ENCODE measurements around the gene MED31. TPM values are rescaled to one million over a fixed set of nuclear protein-coding genes. Genes with fewer than 3 reads are reported as not detected.

The MED31 gene
- total RNA-seq, 1 experiment from 2014 or later: 10.6 TPM

- POLR2A ChIA-PET: interaction anchor here (0.5 kb wide), 1 partner anchor 616 kb away, joined by 4 read pairs; no protein-coding TSS in a partner anchor
- CTCF ChIA-PET: interaction anchor here (0.5 to 3.4 kb wide), 3 partner anchors 42 to 979 kb away, joined by 4 to 11 read pairs (median 9); partner anchors contain the start of genes ATP1B2 and SLC13A5
- H3K4me1 Mint-ChIP-seq: peaks cover 7% of the 10 kb centered on the region
- ATAC-seq (no peak), DNase-seq (ENCODE audit: low spot score) (no peak)
- no peak overlapping the region for H3K27ac Mint-ChIP-seq
- TF ChIP-seq PRDM15 (CRISPR knock-in tag; IDR thresholded peaks at IDR 0.05): no peak
- no peak for TF ChIP-seq USF2 (CRISPR knock-in tag; IDR thresholded peaks at IDR 0.05)
- no peak for TF ChIP-seq ATF2 (CRISPR knock-in tag; IDR thresholded peaks at IDR 0.05; ENCODE audit: borderline replicate concordance, low read depth)
- no peak for TF ChIP-seq ZNF281 (CRISPR knock-in tag; IDR thresholded peaks at IDR 0.05)
- TF ChIP-seq FOXJ3 (CRISPR knock-in tag; IDR thresholded peaks at IDR 0.05; ENCODE audit: borderline replicate concordance): no peak
- no peak for TF ChIP-seq ELF4 (CRISPR knock-in tag; IDR thresholded peaks at IDR 0.05; ENCODE audit: low read depth)
- no peak for TF ChIP-seq CDX4 (CRISPR knock-in tag; IDR thresholded peaks at IDR 0.05; ENCODE audit: borderline replicate concordance)
- no peak for TF ChIP-seq GTF2I (CRISPR knock-in tag; conservative IDR thresholded peaks at IDR 0.05)
- no peak for TF ChIP-seq NFYB (CRISPR knock-in tag; conservative IDR thresholded peaks at IDR 0.05; ENCODE audit: low read depth)
- no peak for TF ChIP-seq MYBL2 (CRISPR knock-in tag; IDR thresholded peaks at IDR 0.05)
- no peak for TF ChIP-seq EMX1 (CRISPR knock-in tag; IDR thresholded peaks at IDR 0.05)
- H3K4me3 Mint-ChIP-seq: no peak overlapping the region
- peaks cover 16% of the 10 kb centered on the region for H3K27me3 Mint-ChIP-seq (ENCODE audit: low read depth)
- no peaks in the 10 kb centered on the region for H3K9me3 Mint-ChIP-seq
- no peaks in the 10 kb centered on the region for H3K36me3 Mint-ChIP-seq
These were observed 19.6 kb upstream of the MED31 start for GRCh38 chr17:6670999-6671398.

GRCh38 chr17:6670571-6670970 lies 19.2 kb upstream of the MED31 start:
- CTCF ChIA-PET: interaction anchor here (0.6 to 3.4 kb wide), 3 partner anchors 33 to 223 kb away, joined by 6 to 11 read pairs (median 9); partner anchors contain the start of gene SLC13A5
- no peak for ATAC-seq
- TF ChIP-seq GTF2I (CRISPR knock-in tag; conservative IDR thresholded peaks at IDR 0.05): no peak
- TF ChIP-seq ZNF121 (CRISPR knock-in tag; IDR thresholded peaks at IDR 0.05): no peak
- TF ChIP-seq IRF2 (CRISPR knock-in tag; IDR thresholded peaks at IDR 0.05; ENCODE audit: borderline replicate concordance, low read depth): no peak
- TF ChIP-seq MYBL2 (CRISPR knock-in tag; IDR thresholded peaks at IDR 0.05): no peak
- no peak for TF ChIP-seq KAT7 (CRISPR knock-in tag; IDR thresholded peaks at IDR 0.05; ENCODE audit: borderline replicate concordance)
- no peak for TF ChIP-seq ZNF425 (CRISPR knock-in tag; conservative IDR thresholded peaks at IDR 0.05)
- no peak for TF ChIP-seq ZNF532 (CRISPR knock-in tag; IDR thresholded peaks at IDR 0.05; ENCODE audit: borderline replicate concordance)
- TF ChIP-seq RELA (CRISPR knock-in tag; IDR thresholded peaks at IDR 0.05; ENCODE audit: borderline replicate concordance): no peak

More at GRCh38 chr17:6670571-6670970, 19.2 kb upstream of the MED31 start:
- H3K27ac Mint-ChIP-seq: no peak overlapping the region
- H3K36me3 Mint-ChIP-seq: no peaks in the 10 kb centered on the region
- DNase-seq (ENCODE audit: low spot score): no peak
- POLR2A ChIA-PET: interaction anchor here (0.5 kb wide), 1 partner anchor 616 kb away, joined by 4 read pairs; no protein-coding TSS in a partner anchor
- H3K4me1 Mint-ChIP-seq: peaks cover 7% of the 10 kb centered on the region
- H3K4me3 Mint-ChIP-seq: no peak overlapping the region
- H3K27me3 Mint-ChIP-seq (ENCODE audit: low read depth): peaks cover 20% of the 10 kb centered on the region
- H3K9me3 Mint-ChIP-seq: no peaks in the 10 kb centered on the region
